B cell (primary cell): ENCODE results near the gene SLC9A9. TPM values are rescaled to one million over a fixed set of nuclear protein-coding genes. Genes with fewer than 3 reads are reported as not detected.

ENCODE experiments used
- ATAC-seq: fragments of 200-7000 bp; cut with Tn5 transposase; one replicate; pipeline ENCODE4 v1.10.0; 2021; ENCODE audit warnings: low read depth, mild to moderate bottlenecking, moderate number of reproducible peaks, moderate library complexity
- CTCF ChIA-PET: fragments of 350-600 bp; sonication (Branson Sonifier 250); formaldehyde crosslinking; loops from one replicate; lab custom pipeline; 2021; ENCODE audit warnings: antibody characterized with exemption, inconsistent platforms; lab: Charles Lee
- POLR2A ChIA-PET: fragments of 350-600 bp; sonication (Branson Sonifier 250); formaldehyde crosslinking; loops from one replicate; lab custom pipeline; 2021; ENCODE audit warnings: antibody characterized with exemption; lab: Charles Lee
- DNase-seq: peaks from one replicate; pipeline ENCODE4 v3.0.0; 2013
- H2AFZ ChIP-seq: 2 replicates; pipeline ENCODE4 v1.6.1; 2012; ENCODE audit warnings: mild to moderate bottlenecking, low read depth, low read length; ENCODE audit not compliant: insufficient read depth, poor library complexity, severe bottlenecking
- H3K27ac ChIP-seq, 2 donors: 1 replicate in 1 of 2; 2 replicates in 1 of 2; pipeline ENCODE4 v1.5.1; 2012 to 2013; ENCODE audit warnings: low read length in 2 of 2, mild to moderate bottlenecking in 2 of 2, moderate library complexity in 1 of 2
- H3K27me3 ChIP-seq, 4 experiments: fragments of 200-600 bp in 1 of 4; sonication (generic) in 1 of 4; replicated peaks in 1 of 4; 1 replicate in 2 of 4; 2 replicates in 2 of 4; pipeline versions ENCODE4 v1.6.1 to v1.7.0; 2013 to 2016; ENCODE audit warnings: low read length in 3 of 4, mild to moderate bottlenecking in 2 of 4, mixed read lengths in 1 of 4, moderate library complexity in 1 of 4; ENCODE audit not compliant: insufficient read depth in 4 of 4, control insufficient read depth in 3 of 4; ENCODE audit errors: control extremely low read depth in 1 of 4
- H3K36me3 ChIP-seq, 2 experiments: replicated peaks in 1 of 2; 1 replicate in 1 of 2; 2 replicates in 1 of 2; pipeline versions ENCODE4 v1.6.1 to v1.7.1; 2013; ENCODE audit warnings: low read length in 1 of 2; ENCODE audit not compliant: insufficient read depth in 2 of 2, control insufficient read depth in 1 of 2; ENCODE audit errors: control extremely low read depth in 1 of 2, extremely low read depth in 1 of 2
- H3K4me1 ChIP-seq, 2 donors: fragments of 200-600 bp in 1 of 2; sonication (generic) in 1 of 2; 1 replicate in 1 of 2; 2 replicates in 1 of 2; pipeline versions ENCODE4 v1.5.1 to v1.6.1; 2013 to 2017; ENCODE audit warnings: low read length in 2 of 2; ENCODE audit not compliant: control insufficient read depth in 2 of 2, insufficient read depth in 2 of 2
- H3K4me2 ChIP-seq: replicated peaks from 2 replicates; pipeline ENCODE3; 2012; ENCODE audit warnings: mild to moderate bottlenecking, low read depth, low read length; ENCODE audit not compliant: poor library complexity, severe bottlenecking
- H3K4me3 ChIP-seq, 5 experiments: fragments of 200-600 bp in 1 of 5; sonication (generic) in 1 of 5; 1 replicate in 3 of 5; 2 replicates in 2 of 5; pipeline versions ENCODE4 v1.5.1 to v1.7.0; 2011 to 2016; ENCODE audit warnings: low read length in 4 of 5, mild to moderate bottlenecking in 4 of 5, low read depth in 2 of 5, control low read depth in 1 of 5, moderate library complexity in 1 of 5; ENCODE audit not compliant: insufficient read depth in 1 of 5; ENCODE audit errors: control extremely low read depth in 1 of 5, extremely low read depth in 1 of 5
- H3K79me2 ChIP-seq: fragments of 200-600 bp; sonication (generic); one replicate; pipeline ENCODE4 v1.6.0; 2016; ENCODE audit warnings: low read length; ENCODE audit not compliant: control insufficient read depth, insufficient read depth
- H3K9ac ChIP-seq: fragments of 200-600 bp; sonication (generic); 2 replicates; pipeline ENCODE4 v1.6.1; 2017; ENCODE audit warnings: mild to moderate bottlenecking, low read length, moderate library complexity
- H3K9me3 ChIP-seq, 3 donors: one replicate each; pipeline versions ENCODE4 v1.6.1 to v1.7.1; 2013; ENCODE audit warnings: low read length in 2 of 3; ENCODE audit not compliant: control insufficient read depth in 2 of 3, insufficient read depth in 1 of 3; ENCODE audit errors: control extremely low read depth in 1 of 3
- H4K20me1 ChIP-seq: 2 replicates; pipeline ENCODE4 v1.6.0; 2012; ENCODE audit warnings: mild to moderate bottlenecking, low read length; ENCODE audit not compliant: insufficient read depth, control insufficient read depth, poor library complexity, severe bottlenecking
- H3K27ac Mint-ChIP-seq: one replicate; pipeline ENCODE4 v1.8.0; 2021; ENCODE audit warnings: mixed read lengths
- H3K27me3 Mint-ChIP-seq: one replicate; pipeline ENCODE4 v1.8.0; 2021; ENCODE audit warnings: mixed read lengths
- H3K4me1 Mint-ChIP-seq: one replicate; pipeline ENCODE4 v1.8.0; 2021; ENCODE audit warnings: mixed read lengths
- H3K4me3 Mint-ChIP-seq: one replicate; pipeline ENCODE4 v1.8.0; 2021; ENCODE audit warnings: mixed read lengths
- H3K9me3 Mint-ChIP-seq: one replicate; pipeline ENCODE4 v1.8.0; 2022; ENCODE audit warnings: mixed read lengths; ENCODE audit not compliant: insufficient read depth
- EZH2 ChIP-seq: IDR thresholded peaks from 2 replicates; pipeline ENCODE4 v1.6.1; 2012; ENCODE audit warnings: borderline replicate concordance, low read depth, mild to moderate bottlenecking, moderate library complexity, low read length; ENCODE audit not compliant: insufficient read depth, poor library complexity, severe bottlenecking
- WGBS: methylation state at CpG from one replicate; pipeline ENCODE4 v1.1.5; 2013; ENCODE audit warnings: missing lambda C conversion rate; ENCODE audit not compliant: insufficient coverage; 5-methylcytosine and 5-hydroxymethylcytosine counted together
- intact Hi-C: fragments of 100-400 bp; cut with micrococcal nuclease; formaldehyde crosslinking; loops from one replicate; pipeline ENCODE4 v1.10.0; 2022
- polyA plus RNA-seq: library from polyadenylated mRNA; depleted of rRNA; stranded (reverse); fragments of >200 nt; gene quantifications from 2 replicates; pipeline ENCODE4 v1.2.3, GENCODE V29; 2012
- total RNA-seq, 2 donors: library from RNA; stranded (reverse); fragments of 120-200 nt in 1 of 2; gene quantifications; 1 replicate in 1 of 2; 2 replicates in 1 of 2; pipeline versions ENCODE4 v1.2.3 to v1.2.4, GENCODE V29; 2013 to 2022
- TF ChIP-seq, protein P1 (sequence below): fragments of 200-600 bp; IDR thresholded peaks from one replicate; pipeline ENCODE4 v1.8.0; 2022; ENCODE audit warnings: antibody characterized with exemption, mild to moderate bottlenecking

SLC9A9 gene
- total and polyA plus RNA-seq, 2 donors (not counting 1 experiment from before 2014, with no cell fraction given) = 7.7 to 17.3 TPM

DNA sequence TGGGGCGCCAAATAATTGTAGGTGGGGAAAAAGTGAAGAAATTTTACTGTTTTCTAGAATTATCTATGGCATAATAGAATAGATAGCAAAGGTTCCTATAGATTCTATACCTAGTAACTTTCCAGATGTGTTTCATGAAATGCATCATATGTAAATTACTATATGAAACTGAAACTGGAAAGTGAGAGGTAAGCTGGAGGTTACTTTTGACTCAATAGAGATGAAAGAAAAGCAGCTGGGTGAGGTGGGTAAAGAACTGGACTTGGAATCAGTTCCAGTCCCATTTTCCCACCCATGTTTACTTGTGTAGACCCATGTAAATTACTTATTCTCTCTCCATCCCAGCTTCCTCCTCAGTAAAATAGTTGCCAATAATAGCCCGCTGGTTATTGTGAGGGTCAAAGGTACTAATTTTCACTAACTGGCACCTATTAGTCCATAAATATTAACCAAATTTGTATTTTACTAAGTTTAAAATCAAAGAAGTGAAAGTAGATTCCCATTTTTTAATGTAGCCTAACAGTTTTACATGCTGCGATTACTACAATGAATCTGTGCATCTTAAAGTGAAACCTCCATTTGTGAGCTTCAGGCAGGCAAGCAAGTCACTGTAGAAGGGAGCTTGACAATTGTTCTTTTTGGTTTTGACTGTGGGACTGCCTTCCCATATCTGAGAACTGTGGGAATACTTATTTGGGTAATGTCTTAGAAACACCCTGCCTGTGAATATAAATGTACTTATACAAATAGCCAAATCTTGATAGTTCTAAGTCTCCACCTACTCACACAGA, 312.1 kb downstream of the SLC9A9 start:
- H4K20me1 ChIP-seq = no peaks in the 10 kb centered on the region
- ATAC-seq (peak; percentile 56), DNase-seq (peak; percentile 54)
- Mint-ChIP-seq H3K9me3 (no peaks in the 10 kb centered on the region), H3K4me1 (peaks cover 59% of the 10 kb centered on the region), H3K27ac (peak overlapping the region; percentile 75), H3K27me3 (no peaks in the 10 kb centered on the region), H3K4me3 (peak overlapping the region; percentile 81)
- intact Hi-C loops = loop anchor here (1.0 to 10.0 kb wide), 2 partner anchors 111 to 138 kb away; no protein-coding TSS in a partner anchor
- H3K79me2 ChIP-seq = no peaks in the 10 kb centered on the region
- H3K27me3 ChIP-seq = no peaks in the 10 kb centered on the region
- ChIA-PET POLR2A (interaction anchor here (0.8 kb wide), 1 partner anchor 133 kb away, joined by 3 read pairs; no protein-coding TSS in a partner anchor), CTCF (interaction anchor here (0.6 to 1.2 kb wide), 4 partner anchors 13 to 138 kb away, joined by 3 to 4 read pairs (median 3); no protein-coding TSS in a partner anchor)
- H3K4me3 ChIP-seq = peak overlapping the region in 3 of 5 experiments; percentile 34 to 44 (median 43)
- WGBS = 50% methylated on average over 1 of the region's 3 CpGs
- H3K36me3 ChIP-seq = no peaks in the 10 kb centered on the region
- H2AFZ ChIP-seq = peak overlapping the region; percentile 35
- H3K9me3 ChIP-seq = peaks cover 0 to 2% (median 0%) of the 10 kb centered on the region in 3 donors
- peak overlapping the region; percentile 45 for H3K9ac ChIP-seq
- no peak for TF ChIP-seq EZH2
- TF ChIP-seq, protein P1, sequence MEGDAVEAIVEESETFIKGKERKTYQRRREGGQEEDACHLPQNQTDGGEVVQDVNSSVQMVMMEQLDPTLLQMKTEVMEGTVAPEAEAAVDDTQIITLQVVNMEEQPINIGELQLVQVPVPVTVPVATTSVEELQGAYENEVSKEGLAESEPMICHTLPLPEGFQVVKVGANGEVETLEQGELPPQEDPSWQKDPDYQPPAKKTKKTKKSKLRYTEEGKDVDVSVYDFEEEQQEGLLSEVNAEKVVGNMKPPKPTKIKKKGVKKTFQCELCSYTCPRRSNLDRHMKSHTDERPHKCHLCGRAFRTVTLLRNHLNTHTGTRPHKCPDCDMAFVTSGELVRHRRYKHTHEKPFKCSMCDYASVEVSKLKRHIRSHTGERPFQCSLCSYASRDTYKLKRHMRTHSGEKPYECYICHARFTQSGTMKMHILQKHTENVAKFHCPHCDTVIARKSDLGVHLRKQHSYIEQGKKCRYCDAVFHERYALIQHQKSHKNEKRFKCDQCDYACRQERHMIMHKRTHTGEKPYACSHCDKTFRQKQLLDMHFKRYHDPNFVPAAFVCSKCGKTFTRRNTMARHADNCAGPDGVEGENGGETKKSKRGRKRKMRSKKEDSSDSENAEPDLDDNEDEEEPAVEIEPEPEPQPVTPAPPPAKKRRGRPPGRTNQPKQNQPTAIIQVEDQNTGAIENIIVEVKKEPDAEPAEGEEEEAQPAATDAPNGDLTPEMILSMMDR = no peak
- H3K4me2 ChIP-seq = peak overlapping the region; percentile 67
- H3K27ac ChIP-seq = peak overlapping the region; percentile 71 to 75
- peaks cover 19 to 26% of the 10 kb centered on the region in 2 donors for H3K4me1 ChIP-seq

DNA sequence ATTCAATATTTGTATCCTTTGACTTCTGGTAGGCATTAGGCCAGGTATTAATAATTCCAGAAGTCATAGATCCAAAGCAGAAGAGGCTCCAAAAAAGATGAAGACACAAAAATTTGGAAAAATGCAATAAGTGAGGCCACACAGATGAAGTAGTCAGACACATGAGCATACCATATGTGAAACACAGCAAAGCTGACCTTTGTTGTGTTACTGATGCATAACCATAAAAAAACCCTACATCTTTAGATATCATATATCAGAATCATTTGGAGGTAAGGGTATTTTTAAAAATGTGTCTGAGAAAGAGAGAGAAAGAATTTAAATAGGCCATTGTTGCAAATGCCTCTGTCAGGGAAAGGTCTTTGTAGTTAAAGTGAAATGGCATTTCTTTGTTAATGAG, 314.9 kb downstream of the SLC9A9 start:
- Mint-ChIP-seq H3K27ac (peak overlapping the region; percentile 51), H3K27me3 (no peaks in the 10 kb centered on the region), H3K9me3 (no peaks in the 10 kb centered on the region), H3K4me3 (peak overlapping the region; percentile 32), H3K4me1 (peaks cover 83% of the 10 kb centered on the region)
- Histone ChIP-seq H3K9me3 (no peaks in the 10 kb centered on the region), H3K36me3 (no peaks in the 10 kb centered on the region), H3K79me2 (no peaks in the 10 kb centered on the region), H3K27ac (no peak overlapping the region), H3K27me3 (no peaks in the 10 kb centered on the region), H3K4me2 (no peak overlapping the region), H3K4me3 (no peak overlapping the region), H3K4me1 (peaks cover 46 to 53% of the 10 kb centered on the region in 2 donors), H3K9ac (no peak overlapping the region), H4K20me1 (no peaks in the 10 kb centered on the region), H2AFZ (no peak overlapping the region)
- ChIA-PET POLR2A (no interaction called here), CTCF (interaction anchor here (1.7 to 3.0 kb wide), 2 partner anchors 99 to 141 kb away, joined by 4 to 8 read pairs; no protein-coding TSS in a partner anchor)
- intact Hi-C loops = loop anchor here (10.0 kb wide), 1 partner anchor 109 kb away; no protein-coding TSS in a partner anchor
- no peak for TF ChIP-seq EZH2
- TF ChIP-seq, protein P1 = no peak
- no peak for DNase-seq
- no peak for ATAC-seq
